HuH-7 (cell line): ENCODE results near the gene SLC6A11.

Experiments
- DNase-seq: peaks from one replicate; pipeline ENCODE4 v3.0.0; 2011; ENCODE audit warnings: low spot score

The SLC6A11 gene

GRCh38 chr3:10888518-10889090 lies 72.6 kb downstream of the SLC6A11 start:
- DNase-seq = no peak

- no peak for DNase-seq
These were observed 73.4 kb downstream of the SLC6A11 start for GRCh38 chr3:10889206-10889960.

GRCh38 chr3:10890665-10891064 lies 74.6 kb downstream of the SLC6A11 start:
- DNase-seq = no peak

GRCh38 chr3:10892622-10893021 lies 76.6 kb downstream of the SLC6A11 start:
- no peak for DNase-seq

- no peak for DNase-seq
These were observed 85.4 kb downstream of the SLC6A11 start for GRCh38 chr3:10901296-10901945.

- no peak for DNase-seq
These were observed 91.2 kb downstream of the SLC6A11 start for GRCh38 chr3:10907262-10907661.

GRCh38 chr3:10910367-10910766 lies 94.3 kb downstream of the SLC6A11 start:
- no peak for DNase-seq

- no peak for DNase-seq
These were observed 95.4 kb downstream of the SLC6A11 start for GRCh38 chr3:10911350-10912002.

GRCh38 chr3:10912786-10913185 lies 96.8 kb downstream of the SLC6A11 start:
- no peak for DNase-seq

GRCh38 chr3:10915376-10915775 lies 99.3 kb downstream of the SLC6A11 start:
- no peak for DNase-seq

GRCh38 chr3:10917176-10917575 lies 101.1 kb downstream of the SLC6A11 start:
- DNase-seq = no peak

GRCh38 chr3:10918011-10918410 lies 102.0 kb downstream of the SLC6A11 start:
- DNase-seq = no peak

GRCh38 chr3:10919636-10920035 lies 103.6 kb downstream of the SLC6A11 start:
- no peak for DNase-seq

GRCh38 chr3:10925436-10926255 lies 109.6 kb downstream of the SLC6A11 start:
- DNase-seq = no peak

GRCh38 chr3:10926256-10926810 lies 110.3 kb downstream of the SLC6A11 start:
- DNase-seq = no peak

- DNase-seq = no peak
These were observed 110.9 kb downstream of the SLC6A11 start for GRCh38 chr3:10926811-10927521.

GRCh38 chr3:10927551-10927950 lies 111.5 kb downstream of the SLC6A11 start:
- no peak for DNase-seq

- DNase-seq = no peak
These were observed 112.5 kb downstream of the SLC6A11 start for GRCh38 chr3:10928407-10928960.

- no peak for DNase-seq
These were observed 113.0 kb downstream of the SLC6A11 start for GRCh38 chr3:10928961-10929471.

- no peak for DNase-seq
These were observed 114.1 kb downstream of the SLC6A11 start for GRCh38 chr3:10929978-10930665.
